ENCODE data around the gene PDCD4. TPM values are rescaled to one million over a fixed set of nuclear protein-coding genes. Genes with fewer than 3 reads are reported as not detected.

PDCD4 gene
- total RNA-seq, 1 donor from 2014 or later = 142 TPM

DNA sequence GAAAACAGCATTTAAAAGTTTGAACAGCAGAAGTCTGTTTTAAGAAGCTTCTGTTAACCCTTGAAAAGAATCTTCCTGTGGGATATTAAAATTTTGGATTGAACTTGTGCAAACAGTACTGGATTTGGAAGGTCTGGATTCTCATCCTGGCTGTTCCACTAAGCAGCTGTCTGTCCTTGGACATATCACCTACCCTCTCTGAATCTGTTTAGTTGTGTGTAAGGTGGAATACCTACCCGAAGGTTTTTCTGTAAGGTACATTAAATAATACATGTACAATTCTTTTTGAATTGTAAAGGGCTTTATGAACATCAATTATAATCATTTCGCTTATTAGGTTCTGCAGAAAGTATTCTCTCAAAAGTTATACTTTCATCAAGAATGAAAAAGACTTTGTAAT, 2.2 kb downstream of the PDCD4 start:
- Mint-ChIP-seq H3K4me3 (peak overlapping the region; percentile 62), H3K27ac (peak overlapping the region; percentile 67)

GRCh38 chr10:110876000-110876399, 4.3 kb downstream of the PDCD4 start:
- no peak overlapping the region for H3K4me3 Mint-ChIP-seq
- DNase-seq (ENCODE audit: low spot score in 2 of 2, unreplicated experiment in 2 of 2) = no peak
- no peaks in the 10 kb centered on the region for H3K27me3 Mint-ChIP-seq (ENCODE audit: low read depth)
- TF ChIP-seq, protein P1, sequence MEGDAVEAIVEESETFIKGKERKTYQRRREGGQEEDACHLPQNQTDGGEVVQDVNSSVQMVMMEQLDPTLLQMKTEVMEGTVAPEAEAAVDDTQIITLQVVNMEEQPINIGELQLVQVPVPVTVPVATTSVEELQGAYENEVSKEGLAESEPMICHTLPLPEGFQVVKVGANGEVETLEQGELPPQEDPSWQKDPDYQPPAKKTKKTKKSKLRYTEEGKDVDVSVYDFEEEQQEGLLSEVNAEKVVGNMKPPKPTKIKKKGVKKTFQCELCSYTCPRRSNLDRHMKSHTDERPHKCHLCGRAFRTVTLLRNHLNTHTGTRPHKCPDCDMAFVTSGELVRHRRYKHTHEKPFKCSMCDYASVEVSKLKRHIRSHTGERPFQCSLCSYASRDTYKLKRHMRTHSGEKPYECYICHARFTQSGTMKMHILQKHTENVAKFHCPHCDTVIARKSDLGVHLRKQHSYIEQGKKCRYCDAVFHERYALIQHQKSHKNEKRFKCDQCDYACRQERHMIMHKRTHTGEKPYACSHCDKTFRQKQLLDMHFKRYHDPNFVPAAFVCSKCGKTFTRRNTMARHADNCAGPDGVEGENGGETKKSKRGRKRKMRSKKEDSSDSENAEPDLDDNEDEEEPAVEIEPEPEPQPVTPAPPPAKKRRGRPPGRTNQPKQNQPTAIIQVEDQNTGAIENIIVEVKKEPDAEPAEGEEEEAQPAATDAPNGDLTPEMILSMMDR (IDR thresholded peaks at IDR 0.05; ENCODE audit: unreplicated experiment) = no peak
- H3K36me3 Mint-ChIP-seq = peaks cover 6% of the 10 kb centered on the region
- no peak overlapping the region for H3K27ac Mint-ChIP-seq
- H3K9me3 Mint-ChIP-seq = no peaks in the 10 kb centered on the region
- H3K4me1 Mint-ChIP-seq = peaks cover 24% of the 10 kb centered on the region

More for the DNA sequence above, 2.2 kb downstream of the PDCD4 start:
- TF ChIP-seq, protein P1 (IDR thresholded peaks at IDR 0.05; ENCODE audit: unreplicated experiment) = no peak
- no peaks in the 10 kb centered on the region for H3K27me3 Mint-ChIP-seq (ENCODE audit: low read depth)
- H3K36me3 Mint-ChIP-seq = peaks cover 1% of the 10 kb centered on the region
- H3K4me1 Mint-ChIP-seq = peaks cover 29% of the 10 kb centered on the region
- H3K9me3 Mint-ChIP-seq = no peaks in the 10 kb centered on the region
- DNase-seq (ENCODE audit: low spot score in 2 of 2, unreplicated experiment in 2 of 2) = no peak

DNA sequence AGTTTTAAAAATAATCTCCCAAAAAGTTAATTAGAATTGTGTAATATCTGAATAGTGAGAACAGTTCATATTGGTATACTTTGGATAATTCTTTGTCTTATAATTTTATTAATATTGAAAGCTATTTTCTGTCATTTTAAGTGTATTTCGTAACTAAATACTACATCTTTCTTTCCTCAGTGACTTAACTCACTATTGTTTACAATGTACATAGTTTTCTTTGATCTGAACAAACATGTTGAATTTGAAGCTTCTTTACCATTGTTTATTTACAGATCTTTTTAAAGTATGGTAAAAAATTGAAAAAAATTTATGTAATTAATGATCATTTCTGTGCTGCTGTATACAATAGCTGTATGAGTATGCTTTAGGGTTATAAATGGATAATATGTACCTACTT, 5.1 kb downstream of the PDCD4 start:
- H3K4me1 Mint-ChIP-seq = peaks cover 21% of the 10 kb centered on the region
- no peak overlapping the region for H3K27ac Mint-ChIP-seq
- TF ChIP-seq, protein P1 (IDR thresholded peaks at IDR 0.05; ENCODE audit: unreplicated experiment) = no peak
- no peak for DNase-seq (ENCODE audit: low spot score in 2 of 2, unreplicated experiment in 2 of 2)
- no peak overlapping the region for H3K4me3 Mint-ChIP-seq
- no peaks in the 10 kb centered on the region for H3K9me3 Mint-ChIP-seq
- peaks cover 11% of the 10 kb centered on the region for H3K36me3 Mint-ChIP-seq
- no peaks in the 10 kb centered on the region for H3K27me3 Mint-ChIP-seq (ENCODE audit: low read depth)

DNA sequence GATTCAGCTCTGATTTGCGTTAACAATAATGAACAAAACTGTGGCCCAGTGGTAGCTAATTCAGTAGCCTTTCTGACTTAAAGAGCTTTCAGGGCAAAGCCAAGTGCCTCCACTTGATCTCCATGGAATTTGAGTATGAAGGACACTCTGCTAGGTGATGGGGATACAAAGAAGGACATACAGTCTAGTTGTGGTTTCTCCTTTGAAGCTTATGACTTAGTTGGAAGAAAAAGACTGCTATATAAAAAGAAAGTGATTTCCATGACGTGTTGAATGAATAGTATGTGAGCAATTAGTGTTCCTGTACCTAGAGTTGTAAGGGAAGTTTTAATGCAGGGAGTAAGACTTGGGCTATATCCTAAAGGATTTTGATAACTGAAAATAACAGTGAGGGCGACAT, 8.3 kb downstream of the PDCD4 start:
- H3K4me3 Mint-ChIP-seq = no peak overlapping the region
- TF ChIP-seq, protein P1 (IDR thresholded peaks at IDR 0.05; ENCODE audit: unreplicated experiment) = no peak
- H3K9me3 Mint-ChIP-seq = no peaks in the 10 kb centered on the region
- no peak overlapping the region for H3K27ac Mint-ChIP-seq
- H3K36me3 Mint-ChIP-seq = peaks cover 25% of the 10 kb centered on the region
- peaks cover 7% of the 10 kb centered on the region for H3K4me1 Mint-ChIP-seq
- DNase-seq (ENCODE audit: low spot score in 2 of 2, unreplicated experiment in 2 of 2) = no peak
- H3K27me3 Mint-ChIP-seq (ENCODE audit: low read depth) = no peaks in the 10 kb centered on the region

DNA sequence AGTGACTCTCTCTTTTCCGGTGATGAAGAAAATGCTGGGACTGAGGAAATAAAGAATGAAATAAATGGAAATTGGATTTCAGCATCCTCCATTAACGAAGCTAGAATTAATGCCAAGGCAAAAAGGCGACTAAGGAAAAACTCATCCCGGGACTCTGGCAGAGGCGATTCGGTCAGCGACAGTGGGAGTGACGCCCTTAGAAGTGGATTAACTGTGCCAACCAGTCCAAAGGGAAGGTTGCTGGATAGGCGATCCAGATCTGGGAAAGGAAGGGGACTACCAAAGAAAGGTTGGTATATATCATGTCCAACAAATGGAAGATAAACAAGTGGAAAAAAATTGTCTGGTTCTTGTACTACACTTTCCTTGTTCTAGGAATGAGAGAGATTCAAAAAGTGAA, 9.5 kb downstream of the PDCD4 start:
- Mint-ChIP-seq H3K36me3 (peaks cover 29% of the 10 kb centered on the region), H3K27ac (peak overlapping the region; percentile 43), H3K4me1 (peaks cover 7% of the 10 kb centered on the region), H3K4me3 (no peak overlapping the region), H3K27me3 (ENCODE audit: low read depth) (no peaks in the 10 kb centered on the region), H3K9me3 (no peaks in the 10 kb centered on the region)
- no peak for DNase-seq (ENCODE audit: low spot score in 2 of 2, unreplicated experiment in 2 of 2)
- TF ChIP-seq, protein P1 (IDR thresholded peaks at IDR 0.05; ENCODE audit: unreplicated experiment) = no peak

DNA sequence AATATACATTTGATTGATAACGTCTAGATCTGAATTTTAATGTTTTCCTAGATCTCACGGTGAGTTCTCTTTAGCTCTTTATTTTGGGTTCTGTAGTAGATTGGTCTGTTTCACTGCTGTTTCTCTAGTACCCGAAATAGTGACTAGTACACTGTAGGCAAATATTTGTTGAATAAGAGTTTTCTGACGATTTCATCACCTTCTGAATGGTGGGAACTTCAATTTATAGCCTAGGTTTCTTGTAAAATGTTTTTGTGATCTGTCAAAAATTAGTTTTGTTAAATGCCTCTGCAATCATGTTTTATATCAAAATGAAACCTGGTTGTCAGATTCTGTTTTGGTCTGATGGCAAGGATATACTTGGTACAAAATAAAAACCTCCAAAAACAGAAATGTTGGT, 10.2 kb downstream of the PDCD4 start:
- no peaks in the 10 kb centered on the region for H3K27me3 Mint-ChIP-seq (ENCODE audit: low read depth)
- no peak for DNase-seq (ENCODE audit: low spot score in 2 of 2, unreplicated experiment in 2 of 2)
- no peak overlapping the region for H3K4me3 Mint-ChIP-seq
- peaks cover 30% of the 10 kb centered on the region for H3K36me3 Mint-ChIP-seq
- H3K4me1 Mint-ChIP-seq = peaks cover 7% of the 10 kb centered on the region
- TF ChIP-seq, protein P1 (IDR thresholded peaks at IDR 0.05; ENCODE audit: unreplicated experiment) = no peak
- no peaks in the 10 kb centered on the region for H3K9me3 Mint-ChIP-seq
- H3K27ac Mint-ChIP-seq = no peak overlapping the region

All from mesothelial cell of epicardium (in vitro differentiated cells).